ENCODE measurements around the gene TRAP1. TPM values are rescaled to one million over a fixed set of nuclear protein-coding genes. Genes with fewer than 3 reads are reported as not detected.

Gene TRAP1
- total RNA-seq, 1 donor from 2014 or later, result 94.3 TPM

DNA sequence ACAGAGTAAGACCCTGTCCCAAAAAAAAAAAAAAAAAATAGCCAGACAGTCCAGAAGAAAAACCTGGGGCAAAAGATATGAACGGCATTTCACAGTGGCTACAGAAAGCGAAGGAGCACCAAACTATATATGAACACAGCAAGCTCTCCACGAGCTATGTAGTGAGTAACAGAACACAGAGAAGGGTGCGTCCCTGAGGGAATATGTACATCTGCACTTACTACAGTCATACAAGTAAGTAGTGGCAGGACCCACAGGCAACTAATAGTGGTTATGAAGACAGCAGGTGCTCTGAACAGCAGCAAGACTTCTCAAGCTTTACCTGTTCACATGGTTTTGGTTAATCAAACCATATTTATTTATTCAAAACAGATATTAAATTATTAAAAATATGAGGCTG is 15.8 kb downstream of the TRAP1 start:
- H3K27me3 ChIP-seq (ENCODE audit: control insufficient read depth, insufficient read depth, low read length), result no peaks in the 10 kb centered on the region
- no peak for DNase-seq (ENCODE audit: low read depth)
- no peaks in the 10 kb centered on the region for H3K36me3 ChIP-seq (ENCODE audit: control insufficient read depth, insufficient read depth, low read length)
- TF ChIP-seq, protein P1, sequence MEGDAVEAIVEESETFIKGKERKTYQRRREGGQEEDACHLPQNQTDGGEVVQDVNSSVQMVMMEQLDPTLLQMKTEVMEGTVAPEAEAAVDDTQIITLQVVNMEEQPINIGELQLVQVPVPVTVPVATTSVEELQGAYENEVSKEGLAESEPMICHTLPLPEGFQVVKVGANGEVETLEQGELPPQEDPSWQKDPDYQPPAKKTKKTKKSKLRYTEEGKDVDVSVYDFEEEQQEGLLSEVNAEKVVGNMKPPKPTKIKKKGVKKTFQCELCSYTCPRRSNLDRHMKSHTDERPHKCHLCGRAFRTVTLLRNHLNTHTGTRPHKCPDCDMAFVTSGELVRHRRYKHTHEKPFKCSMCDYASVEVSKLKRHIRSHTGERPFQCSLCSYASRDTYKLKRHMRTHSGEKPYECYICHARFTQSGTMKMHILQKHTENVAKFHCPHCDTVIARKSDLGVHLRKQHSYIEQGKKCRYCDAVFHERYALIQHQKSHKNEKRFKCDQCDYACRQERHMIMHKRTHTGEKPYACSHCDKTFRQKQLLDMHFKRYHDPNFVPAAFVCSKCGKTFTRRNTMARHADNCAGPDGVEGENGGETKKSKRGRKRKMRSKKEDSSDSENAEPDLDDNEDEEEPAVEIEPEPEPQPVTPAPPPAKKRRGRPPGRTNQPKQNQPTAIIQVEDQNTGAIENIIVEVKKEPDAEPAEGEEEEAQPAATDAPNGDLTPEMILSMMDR (IDR thresholded peaks at IDR 0.05; ENCODE audit: insufficient read depth, low read length, poor library complexity, severe bottlenecking), result no peak
- H3K4me3 ChIP-seq (ENCODE audit: low read depth, low read length), result no peak overlapping the region

- no peaks in the 10 kb centered on the region for H3K36me3 ChIP-seq (ENCODE audit: control insufficient read depth, insufficient read depth, low read length)
- no peak overlapping the region for H3K4me3 ChIP-seq (ENCODE audit: low read depth, low read length)
- no peak for DNase-seq (ENCODE audit: low read depth)
- TF ChIP-seq, protein P1 (IDR thresholded peaks at IDR 0.05; ENCODE audit: insufficient read depth, low read length, poor library complexity, severe bottlenecking), result no peak
- no peaks in the 10 kb centered on the region for H3K27me3 ChIP-seq (ENCODE audit: control insufficient read depth, insufficient read depth, low read length)
Observed at GRCh38 chr16:3698941-3699340, 18.4 kb downstream of the TRAP1 start.

- no peak for DNase-seq (ENCODE audit: low read depth)
Observed at GRCh38 chr16:3696425-3697218, 20.7 kb downstream of the TRAP1 start.

GRCh38 chr16:3695610-3696369 is 21.5 kb downstream of the TRAP1 start:
- no peak overlapping the region for H3K4me3 ChIP-seq (ENCODE audit: low read depth, low read length)
- no peaks in the 10 kb centered on the region for H3K27me3 ChIP-seq (ENCODE audit: control insufficient read depth, insufficient read depth, low read length)
- no peak for DNase-seq (ENCODE audit: low read depth)
- no peaks in the 10 kb centered on the region for H3K36me3 ChIP-seq (ENCODE audit: control insufficient read depth, insufficient read depth, low read length)
- TF ChIP-seq, protein P1 (IDR thresholded peaks at IDR 0.05; ENCODE audit: insufficient read depth, low read length, poor library complexity, severe bottlenecking), result no peak

More at GRCh38 chr16:3696425-3697218, 20.7 kb downstream of the TRAP1 start:
- TF ChIP-seq, protein P1 (IDR thresholded peaks at IDR 0.05; ENCODE audit: insufficient read depth, low read length, poor library complexity, severe bottlenecking), result no peak
- no peaks in the 10 kb centered on the region for H3K36me3 ChIP-seq (ENCODE audit: control insufficient read depth, insufficient read depth, low read length)
- no peak overlapping the region for H3K4me3 ChIP-seq (ENCODE audit: low read depth, low read length)
- H3K27me3 ChIP-seq (ENCODE audit: control insufficient read depth, insufficient read depth, low read length), result no peaks in the 10 kb centered on the region

GRCh38 chr16:3694051-3694450 is 23.3 kb downstream of the TRAP1 start:
- H3K4me3 ChIP-seq (ENCODE audit: low read depth, low read length), result no peak overlapping the region
- TF ChIP-seq, protein P1 (IDR thresholded peaks at IDR 0.05; ENCODE audit: insufficient read depth, low read length, poor library complexity, severe bottlenecking), result no peak
- no peaks in the 10 kb centered on the region for H3K27me3 ChIP-seq (ENCODE audit: control insufficient read depth, insufficient read depth, low read length)
- no peak for DNase-seq (ENCODE audit: low read depth)
- H3K36me3 ChIP-seq (ENCODE audit: control insufficient read depth, insufficient read depth, low read length), result no peaks in the 10 kb centered on the region

Data from kidney epithelial cell (primary cell).